DOHH2 (cell line): ENCODE results near the gene RGS18.

Source experiments
- H3F3A ChIP-seq: fragments of 200-600 bp; sonication (generic), shearing (Covaris generic); 2 replicates; pipeline ENCODE4 v1.6.0; 2016; ENCODE audit warnings: antibody characterized with exemption, mild to moderate bottlenecking; ENCODE audit not compliant: control insufficient read depth, insufficient read depth
- H3K27ac ChIP-seq: fragments of 200-600 bp; sonication (generic); 2 replicates; pipeline ENCODE4 v1.5.1; 2014; ENCODE audit warnings: low read depth, mild to moderate bottlenecking, low read length, moderate library complexity
- H3K27me3 ChIP-seq: fragments of 200-600 bp; sonication (generic); 2 replicates; pipeline ENCODE4 v1.6.1; 2014; ENCODE audit warnings: mild to moderate bottlenecking, low read length, mixed read lengths; ENCODE audit not compliant: control insufficient read depth
- H3K36me3 ChIP-seq: fragments of 200-600 bp; sonication (generic); 2 replicates; pipeline ENCODE4 v1.6.1; 2014; ENCODE audit warnings: mild to moderate bottlenecking, low read length, moderate library complexity, mixed read lengths; ENCODE audit not compliant: control insufficient read depth
- H3K4me1 ChIP-seq: fragments of 200-600 bp; sonication (generic); 2 replicates; pipeline ENCODE4 v1.6.1; 2014; ENCODE audit warnings: mild to moderate bottlenecking, low read length, mixed read lengths; ENCODE audit not compliant: control insufficient read depth
- H3K4me2 ChIP-seq: fragments of 200-600 bp; sonication (generic); 2 replicates; pipeline ENCODE4 v1.6.0; 2014; ENCODE audit warnings: mild to moderate bottlenecking, low read length, moderate library complexity
- H3K4me3 ChIP-seq: fragments of 200-600 bp; sonication (generic); 2 replicates; pipeline ENCODE4 v1.5.1; 2014; ENCODE audit warnings: mild to moderate bottlenecking, low read length, mixed read lengths
- H3K79me2 ChIP-seq: fragments of 200-600 bp; sonication (generic); 2 replicates; pipeline ENCODE4 v1.6.1; 2014; ENCODE audit warnings: mild to moderate bottlenecking, low read length, mixed read lengths; ENCODE audit not compliant: control insufficient read depth
- H3K9me2 ChIP-seq: fragments of 200-600 bp; sonication (generic); replicated peaks from 2 replicates; pipeline ENCODE4 v1.6.1; 2014; ENCODE audit warnings: mild to moderate bottlenecking, low read length, mixed read lengths; ENCODE audit not compliant: control insufficient read depth
- H3K9me3 ChIP-seq: fragments of 200-600 bp; sonication (generic); 2 replicates; pipeline ENCODE4 v1.6.1; 2014; ENCODE audit warnings: antibody characterized with exemption, low read length, mixed read lengths; ENCODE audit not compliant: control insufficient read depth, insufficient read depth
- H4K20me1 ChIP-seq: fragments of 200-600 bp; sonication (generic); 2 replicates; pipeline ENCODE4 v1.6.0; 2014; ENCODE audit warnings: low read depth, mild to moderate bottlenecking, antibody characterized with exemption, low read length, moderate library complexity; ENCODE audit not compliant: control insufficient read depth, insufficient read depth
- EZH2phosphoT487 ChIP-seq: fragments of 200-600 bp; sonication (generic); IDR thresholded peaks from 2 replicates; pipeline ENCODE4 v1.6.1; 2017; ENCODE audit warnings: borderline replicate concordance, mild to moderate bottlenecking, antibody characterized with exemption, low read length, moderate library complexity, mixed read lengths
- TF ChIP-seq, protein P1 (sequence below): fragments of 200-600 bp; sonication (generic); IDR thresholded peaks from one replicate; pipeline ENCODE4 v1.5.1; 2014; ENCODE audit warnings: antibody characterized with exemption, mild to moderate bottlenecking, low read depth, low read length; ENCODE audit not compliant: poor library complexity, severe bottlenecking

RGS18 gene

DNA sequence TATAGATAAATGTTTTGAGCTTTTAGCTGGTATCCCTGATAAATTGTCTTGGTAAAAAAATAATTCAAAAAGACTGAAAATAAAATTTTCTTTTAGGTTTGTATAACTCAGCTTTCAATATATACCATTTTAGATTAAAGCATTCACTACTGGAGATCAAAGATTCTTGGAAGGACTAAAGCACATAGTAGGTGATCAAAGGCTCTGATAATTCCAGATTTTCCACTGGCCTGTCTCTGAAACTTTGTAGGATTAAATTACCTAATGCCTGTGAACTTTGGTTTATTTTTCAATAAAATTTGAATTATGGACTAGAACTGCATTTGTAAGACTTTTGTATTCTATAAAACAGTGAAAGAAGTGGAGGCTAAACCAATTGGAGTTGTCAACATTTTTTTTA, 1.2 kb upstream of the RGS18 start:
- no peak overlapping the region for H3K4me3 ChIP-seq
- H3K27me3 ChIP-seq = no peaks in the 10 kb centered on the region
- peaks cover 6% of the 10 kb centered on the region for H3K79me2 ChIP-seq
- H3K36me3 ChIP-seq = peaks cover 4% of the 10 kb centered on the region; the same call in 1 of the 2 replicates
- H3F3A ChIP-seq = peaks cover 12% of the 10 kb centered on the region
- no peak overlapping the region for H3K4me2 ChIP-seq
- H3K4me1 ChIP-seq = peaks cover 63% of the 10 kb centered on the region
- H3K9me2 ChIP-seq = no peaks in the 10 kb centered on the region
- no peaks in the 10 kb centered on the region for H4K20me1 ChIP-seq
- no peak overlapping the region for H3K27ac ChIP-seq
- no peaks in the 10 kb centered on the region for H3K9me3 ChIP-seq
- TF ChIP-seq, protein P1, sequence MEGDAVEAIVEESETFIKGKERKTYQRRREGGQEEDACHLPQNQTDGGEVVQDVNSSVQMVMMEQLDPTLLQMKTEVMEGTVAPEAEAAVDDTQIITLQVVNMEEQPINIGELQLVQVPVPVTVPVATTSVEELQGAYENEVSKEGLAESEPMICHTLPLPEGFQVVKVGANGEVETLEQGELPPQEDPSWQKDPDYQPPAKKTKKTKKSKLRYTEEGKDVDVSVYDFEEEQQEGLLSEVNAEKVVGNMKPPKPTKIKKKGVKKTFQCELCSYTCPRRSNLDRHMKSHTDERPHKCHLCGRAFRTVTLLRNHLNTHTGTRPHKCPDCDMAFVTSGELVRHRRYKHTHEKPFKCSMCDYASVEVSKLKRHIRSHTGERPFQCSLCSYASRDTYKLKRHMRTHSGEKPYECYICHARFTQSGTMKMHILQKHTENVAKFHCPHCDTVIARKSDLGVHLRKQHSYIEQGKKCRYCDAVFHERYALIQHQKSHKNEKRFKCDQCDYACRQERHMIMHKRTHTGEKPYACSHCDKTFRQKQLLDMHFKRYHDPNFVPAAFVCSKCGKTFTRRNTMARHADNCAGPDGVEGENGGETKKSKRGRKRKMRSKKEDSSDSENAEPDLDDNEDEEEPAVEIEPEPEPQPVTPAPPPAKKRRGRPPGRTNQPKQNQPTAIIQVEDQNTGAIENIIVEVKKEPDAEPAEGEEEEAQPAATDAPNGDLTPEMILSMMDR = no peak
- no peak for TF ChIP-seq EZH2phosphoT487

DNA sequence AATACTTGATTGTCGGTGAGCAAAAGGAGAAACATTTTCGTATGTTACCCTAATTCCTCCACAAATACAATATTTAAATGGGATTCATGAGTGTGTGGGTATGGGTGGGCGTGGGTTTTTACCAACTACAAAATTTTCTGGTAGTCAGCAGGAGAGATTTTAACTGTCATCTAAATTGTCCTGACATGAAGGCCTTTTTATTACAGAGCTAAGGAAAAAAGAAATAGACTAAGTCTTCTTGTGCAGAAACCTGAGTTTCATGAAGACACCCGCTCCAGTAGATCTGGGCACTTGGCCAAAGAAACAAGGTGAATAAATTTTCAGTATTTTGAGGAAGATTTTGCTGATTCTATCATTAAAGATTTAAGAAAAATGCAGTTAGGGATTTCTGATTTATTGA, 752 bp downstream of the RGS18 start:
- H3K9me3 ChIP-seq = no peaks in the 10 kb centered on the region
- peaks cover 6% of the 10 kb centered on the region for H3K79me2 ChIP-seq
- no peak for TF ChIP-seq EZH2phosphoT487
- TF ChIP-seq, protein P1 = no peak
- peaks cover 4% of the 10 kb centered on the region; the same call in 1 of the 2 replicates for H3K36me3 ChIP-seq
- H3K4me3 ChIP-seq = peak overlapping the region; percentile 62
- peaks cover 67% of the 10 kb centered on the region for H3K4me1 ChIP-seq
- H3K27ac ChIP-seq = peak overlapping the region; percentile 82
- H3K4me2 ChIP-seq = peak overlapping the region; percentile 60
- no peaks in the 10 kb centered on the region for H3K27me3 ChIP-seq
- H3K9me2 ChIP-seq = no peaks in the 10 kb centered on the region
- H3F3A ChIP-seq = peaks cover 12% of the 10 kb centered on the region
- no peaks in the 10 kb centered on the region for H4K20me1 ChIP-seq

DNA sequence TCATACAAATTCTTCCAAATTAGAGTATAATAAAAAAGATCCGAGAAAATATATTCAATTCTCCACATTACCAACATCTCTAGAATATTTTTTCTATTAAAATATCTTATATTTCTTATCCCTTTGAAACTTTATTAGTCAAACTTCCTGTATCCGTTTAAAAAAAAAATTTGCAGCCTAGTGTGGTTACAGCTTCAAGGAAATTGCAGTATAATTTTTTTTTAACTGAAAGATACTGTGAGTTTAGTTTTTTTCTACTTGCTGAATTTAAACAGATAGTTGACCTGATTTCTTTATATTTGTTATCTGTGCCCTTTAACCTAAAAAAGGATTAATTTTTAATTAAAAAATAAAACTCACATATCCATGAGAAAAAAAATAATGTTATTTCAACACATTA, 1.5 kb downstream of the RGS18 start:
- Histone ChIP-seq H3K36me3 (peaks cover 4% of the 10 kb centered on the region; the same call in 1 of the 2 replicates), H3F3A (peaks cover 12% of the 10 kb centered on the region), H3K4me2 (peak overlapping the region; percentile 60), H3K9me3 (no peaks in the 10 kb centered on the region), H3K27me3 (no peaks in the 10 kb centered on the region), H4K20me1 (no peaks in the 10 kb centered on the region), H3K9me2 (no peaks in the 10 kb centered on the region), H3K4me3 (peak overlapping the region; percentile 62), H3K4me1 (peaks cover 60% of the 10 kb centered on the region), H3K27ac (peak overlapping the region; percentile 82), H3K79me2 (peaks cover 6% of the 10 kb centered on the region)
- TF ChIP-seq, protein P1 = no peak
- TF ChIP-seq EZH2phosphoT487 = no peak
